22Rv1 (cell line): ENCODE data around the gene TRHDE.

Experiments
- H3K27ac ChIP-seq: fragments of 450-650 bp; 2 replicates; pipeline ENCODE4 v1.5.1; 2017
- CTCF ChIP-seq: fragments of 450-650 bp; IDR thresholded peaks from 2 replicates; pipeline ENCODE4 v1.5.1; 2017; ENCODE audit warnings: mild to moderate bottlenecking
- ZFX ChIP-seq: fragments of 450-650 bp; IDR thresholded peaks from 2 replicates; pipeline ENCODE4 v1.6.1; 2017; ENCODE audit warnings: antibody characterized with exemption, borderline replicate concordance

The TRHDE gene, protein sequence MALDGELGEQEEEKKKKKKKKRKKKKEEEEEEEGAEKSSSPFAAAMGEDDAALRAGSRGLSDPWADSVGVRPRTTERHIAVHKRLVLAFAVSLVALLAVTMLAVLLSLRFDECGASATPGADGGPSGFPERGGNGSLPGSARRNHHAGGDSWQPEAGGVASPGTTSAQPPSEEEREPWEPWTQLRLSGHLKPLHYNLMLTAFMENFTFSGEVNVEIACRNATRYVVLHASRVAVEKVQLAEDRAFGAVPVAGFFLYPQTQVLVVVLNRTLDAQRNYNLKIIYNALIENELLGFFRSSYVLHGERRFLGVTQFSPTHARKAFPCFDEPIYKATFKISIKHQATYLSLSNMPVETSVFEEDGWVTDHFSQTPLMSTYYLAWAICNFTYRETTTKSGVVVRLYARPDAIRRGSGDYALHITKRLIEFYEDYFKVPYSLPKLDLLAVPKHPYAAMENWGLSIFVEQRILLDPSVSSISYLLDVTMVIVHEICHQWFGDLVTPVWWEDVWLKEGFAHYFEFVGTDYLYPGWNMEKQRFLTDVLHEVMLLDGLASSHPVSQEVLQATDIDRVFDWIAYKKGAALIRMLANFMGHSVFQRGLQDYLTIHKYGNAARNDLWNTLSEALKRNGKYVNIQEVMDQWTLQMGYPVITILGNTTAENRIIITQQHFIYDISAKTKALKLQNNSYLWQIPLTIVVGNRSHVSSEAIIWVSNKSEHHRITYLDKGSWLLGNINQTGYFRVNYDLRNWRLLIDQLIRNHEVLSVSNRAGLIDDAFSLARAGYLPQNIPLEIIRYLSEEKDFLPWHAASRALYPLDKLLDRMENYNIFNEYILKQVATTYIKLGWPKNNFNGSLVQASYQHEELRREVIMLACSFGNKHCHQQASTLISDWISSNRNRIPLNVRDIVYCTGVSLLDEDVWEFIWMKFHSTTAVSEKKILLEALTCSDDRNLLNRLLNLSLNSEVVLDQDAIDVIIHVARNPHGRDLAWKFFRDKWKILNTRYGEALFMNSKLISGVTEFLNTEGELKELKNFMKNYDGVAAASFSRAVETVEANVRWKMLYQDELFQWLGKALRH

DNA sequence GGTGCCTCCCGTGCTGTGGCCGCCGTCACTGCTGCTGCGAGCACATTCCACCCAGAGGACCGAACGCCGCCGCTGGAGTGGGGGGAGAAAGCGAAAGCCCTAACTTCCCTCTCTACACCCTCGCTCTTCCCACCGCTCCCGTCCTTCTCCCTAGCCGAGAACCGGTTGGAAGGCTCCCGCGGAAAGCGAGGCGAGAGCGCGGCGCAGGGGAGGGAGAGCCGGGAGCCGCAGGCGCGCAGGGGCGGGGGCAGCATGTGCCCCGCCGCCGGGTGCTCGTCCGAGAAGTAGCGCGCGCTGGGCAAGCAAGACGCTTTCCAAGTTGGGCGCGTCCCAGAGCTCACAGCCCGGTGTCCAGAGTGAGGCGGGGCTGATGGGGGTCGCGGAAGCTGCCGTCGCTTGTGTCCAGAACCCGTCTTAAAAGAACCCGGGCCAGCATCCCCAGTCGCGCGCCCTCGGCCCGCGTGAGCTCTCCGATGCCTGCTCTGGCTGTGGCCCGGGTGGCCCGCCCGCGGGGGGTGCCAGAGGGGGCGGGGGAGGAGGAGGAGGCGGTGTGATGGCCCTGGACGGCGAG, at the start of gene TRHDE:
Gene TRHDE (plus strand): TSS at position 280 of the 571 bp plus-strand sequence. CDS start 274 bp downstream, at position 554.
- peak within 1 kb of the TSS; percentile 70 for H3K27ac ChIP-seq
- TF ChIP-seq CTCF (no peak), ZFX (no peak)

- no peak overlapping the region for H3K27ac ChIP-seq
- no peak for TF ChIP-seq ZFX
- no peak for TF ChIP-seq CTCF
Measured at GRCh38 chr12:72226510-72226909, 45.7 kb upstream of the TRHDE start.

DNA sequence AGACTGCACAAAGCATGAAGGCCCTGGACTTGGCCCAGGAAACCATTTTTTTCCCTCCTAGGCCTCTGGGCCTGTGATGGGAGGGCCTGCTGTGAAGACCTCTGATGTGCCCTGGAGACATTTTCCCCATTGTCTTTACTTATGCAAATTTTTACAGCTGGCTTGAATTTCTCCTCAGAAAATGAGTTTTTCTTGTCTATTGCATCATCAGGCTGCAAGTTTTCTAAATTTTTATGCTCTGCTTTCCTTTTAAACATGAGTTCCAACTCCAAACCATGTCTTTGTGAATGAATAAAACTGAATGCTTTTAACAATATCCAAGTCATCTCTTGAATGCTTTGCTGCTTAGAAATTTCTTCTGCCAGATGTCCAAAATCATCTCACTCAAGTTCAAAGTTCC, 43.7 kb upstream of the TRHDE start:
- no peak overlapping the region for H3K27ac ChIP-seq
- TF ChIP-seq ZFX (no peak), CTCF (no peak)

DNA sequence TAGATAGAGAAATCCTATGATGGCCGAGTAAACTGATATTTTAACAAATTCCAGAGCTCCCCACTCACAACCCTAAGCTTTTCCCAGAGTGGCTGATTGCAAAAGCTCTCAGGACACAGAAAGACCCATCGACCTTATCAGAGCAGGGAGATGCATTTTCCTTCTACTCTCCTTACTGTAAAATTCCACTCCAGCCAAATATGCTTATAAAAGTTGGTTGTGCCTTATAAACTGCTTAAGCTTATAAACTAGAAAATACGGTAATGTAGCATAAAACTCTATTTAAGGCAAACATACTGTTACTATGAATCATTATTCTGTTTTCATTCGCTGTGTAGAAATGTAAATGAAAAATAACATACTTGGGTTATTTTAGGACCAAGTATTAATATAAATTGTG, 41.6 kb upstream of the TRHDE start:
- no peak overlapping the region for H3K27ac ChIP-seq
- TF ChIP-seq ZFX, result no peak
- no peak for TF ChIP-seq CTCF

DNA sequence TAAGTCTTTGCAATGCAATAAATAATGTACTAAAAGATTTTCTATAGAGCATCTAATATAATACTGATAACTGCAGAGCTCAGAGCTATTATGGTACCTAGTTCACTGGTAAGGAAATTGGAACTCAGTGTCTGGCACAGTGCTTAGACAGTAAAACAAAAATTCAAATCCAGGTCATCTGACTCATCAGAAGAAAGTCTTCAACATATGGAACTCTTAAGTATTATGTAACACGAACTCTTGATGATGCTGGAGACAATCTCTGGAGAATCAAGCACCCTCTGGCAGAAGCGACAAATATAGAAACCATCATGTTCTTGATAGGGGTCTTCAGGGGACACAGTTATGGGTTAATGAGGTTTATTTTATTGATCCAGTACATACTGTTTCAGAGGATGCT, 37.3 kb upstream of the TRHDE start:
- no peak overlapping the region for H3K27ac ChIP-seq
- TF ChIP-seq CTCF (no peak), ZFX (no peak)

DNA sequence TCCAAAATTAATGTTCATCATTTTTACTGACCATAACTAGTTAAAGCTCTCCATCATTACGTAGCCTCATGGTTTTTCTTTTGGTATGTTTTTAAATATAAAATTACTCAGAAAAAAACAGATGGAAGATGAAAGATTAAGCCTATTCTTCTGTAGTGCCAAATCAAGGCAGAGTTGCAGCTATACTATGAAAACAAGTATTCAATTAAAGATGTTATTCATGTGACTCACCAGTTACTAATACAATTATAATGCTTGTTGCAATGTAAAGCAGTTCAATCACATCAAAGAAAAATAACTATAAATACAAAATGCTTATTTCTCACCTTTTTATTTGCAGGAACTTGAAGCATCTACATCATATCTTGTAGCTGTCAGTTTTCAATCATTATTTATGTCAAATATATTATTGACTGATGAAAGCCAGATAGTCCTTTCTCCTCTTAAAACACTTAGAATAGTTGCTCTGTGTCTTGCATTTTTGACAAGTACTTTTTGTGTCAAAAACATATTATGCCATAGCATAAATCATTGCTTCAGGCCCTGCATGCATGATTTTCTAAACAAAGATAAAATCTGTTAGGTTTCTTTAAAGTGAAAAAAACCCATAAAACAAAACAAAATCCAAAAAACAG, 36.0 kb upstream of the TRHDE start:
- no peak overlapping the region for H3K27ac ChIP-seq
- TF ChIP-seq CTCF (no peak), ZFX (no peak)
